HepG2 (cell line): Measurements from ENCODE around the gene SIVA1. TPM values are rescaled to one million over a fixed set of nuclear protein-coding genes. Genes with fewer than 3 reads are reported as not detected.

ENCODE experiments used
- ARID2 ChIP-seq: sonication (generic); formaldehyde crosslinking; IDR thresholded peaks from 2 replicates; pipeline ENCODE4 v1.8.1; 2022; ENCODE audit warnings: mild to moderate bottlenecking, missing genetic modification reagents, borderline replicate concordance
- ATF4 ChIP-seq, 2 experiments: fragments of 450-650 bp in 1 of 2; sonication (generic) in 1 of 2; formaldehyde crosslinking; IDR thresholded peaks; 2 replicates each; pipeline versions ENCODE4 v1.5.0 to v1.8.0; 2020 to 2022; ENCODE audit warnings: mild to moderate bottlenecking in 1 of 2, missing genetic modification reagents in 1 of 2
- EP300 ChIP-seq, 3 experiments: sonication (generic) in 1 of 3; formaldehyde crosslinking in 1 of 3; IDR thresholded peaks; 2 replicates each; pipeline versions ENCODE4 v1.5.1 to v1.6.1; 2011 to 2020; ENCODE audit warnings: low read depth in 2 of 3, low read length in 2 of 3, borderline replicate concordance in 1 of 3, improper control_type of control experiment in 1 of 3, mild to moderate bottlenecking in 1 of 3, missing genetic modification reagents in 1 of 3, moderate library complexity in 1 of 3
- GATAD1 ChIP-seq: IDR thresholded peaks from 2 replicates; pipeline ENCODE4 v1.6.1; 2016; ENCODE audit warnings: missing genetic modification reagents, missing compliant biosample characterization
- GTF2F1 ChIP-seq: fragments of 150-350 bp; IDR thresholded peaks from 2 replicates; pipeline ENCODE4 v1.6.1; 2014; ENCODE audit warnings: low read length
- HNRNPL ChIP-seq: fragments of 200-400 bp; formaldehyde crosslinking; IDR thresholded peaks from 2 replicates; pipeline ENCODE4 v1.6.1; 2017; ENCODE audit warnings: mild to moderate bottlenecking, low read depth, low read length
- HOXA5 ChIP-seq: sonication (generic); formaldehyde crosslinking; IDR thresholded peaks from 2 replicates; pipeline ENCODE4 v1.4.0; 2020; ENCODE audit warnings: missing genetic modification reagents
- REL ChIP-seq: sonication (generic); formaldehyde crosslinking; conservative IDR thresholded peaks from 2 replicates; pipeline ENCODE4 v1.8.0; 2022; ENCODE audit warnings: mild to moderate bottlenecking, missing genetic modification reagents, moderate library complexity
- TBP ChIP-seq: sonication (generic); formaldehyde crosslinking; IDR thresholded peaks from 2 replicates; pipeline ENCODE4 v1.5.0; 2020; ENCODE audit warnings: missing genetic modification reagents
- TGIF2 ChIP-seq: IDR thresholded peaks from 2 replicates; pipeline ENCODE4 v1.6.1; 2016; ENCODE audit warnings: control low read depth, missing compliant biosample characterization
- YEATS2 ChIP-seq: sonication (generic); formaldehyde crosslinking; IDR thresholded peaks from 2 replicates; pipeline ENCODE4 v1.4.0; 2020; ENCODE audit warnings: missing genetic modification reagents, borderline replicate concordance
- ZBTB38 ChIP-seq: sonication (generic); formaldehyde crosslinking; IDR thresholded peaks from 2 replicates; pipeline ENCODE4 v1.5.1; 2020; ENCODE audit warnings: mild to moderate bottlenecking, missing genetic modification reagents
- ZBTB40 ChIP-seq, 2 experiments: fragments of 450-650 bp in 1 of 2; sonication (generic) in 1 of 2; formaldehyde crosslinking in 1 of 2; IDR thresholded peaks; 2 replicates each; pipeline versions ENCODE4 v1.6.1 to v1.8.0; 2016 to 2022; ENCODE audit warnings: antibody characterized with exemption in 1 of 2, mild to moderate bottlenecking in 1 of 2, missing genetic modification reagents in 1 of 2
- ZNF225 ChIP-seq: sonication (generic); formaldehyde crosslinking; IDR thresholded peaks from 2 replicates; pipeline ENCODE4 v1.4.0; 2020; ENCODE audit warnings: mild to moderate bottlenecking, missing genetic modification reagents
- ZNF460 ChIP-seq: sonication (generic); formaldehyde crosslinking; IDR thresholded peaks from 2 replicates; pipeline ENCODE4 v1.5.1; 2020; ENCODE audit warnings: missing genetic modification reagents, mild to moderate bottlenecking, borderline replicate concordance
- ZNF552 ChIP-seq: sonication (generic); formaldehyde crosslinking; IDR thresholded peaks from 2 replicates; pipeline ENCODE4 v1.9.0; 2022; ENCODE audit warnings: missing genetic modification reagents, mild to moderate bottlenecking, borderline replicate concordance
- polyA plus RNA-seq, 8 experiments: library from polyadenylated mRNA; depleted of rRNA in 3 of 8; stranded (reverse) in 7 of 8; unstranded in 1 of 8; fragments of >200 nt; fragmentation: Illumina TruSeq in 4 of 8; extraction: Trizol in 4 of 8; gene quantifications; 2 replicates each; pipeline versions ENCODE4 v1.2.1 to v1.2.3, GENCODE V29; 2011 to 2016; ENCODE audit warnings: low read depth in 4 of 8, missing spikeins in 1 of 8, mixed read lengths in 1 of 8; ENCODE audit not compliant: insufficient read depth in 1 of 8
- total RNA-seq, 5 experiments: library from RNA; depleted of rRNA; stranded (reverse); fragments of >200 nt; fragmentation: Illumina TruSeq; extraction: Trizol; gene quantifications; 2 replicates each; pipeline ENCODE4 v1.2.3, GENCODE V29; 2016; ENCODE audit warnings: low read depth in 1 of 5
- TF ChIP-seq, protein P1 (sequence below): sonication (generic); formaldehyde crosslinking; IDR thresholded peaks from 2 replicates; pipeline ENCODE4 v1.4.0; 2020; ENCODE audit warnings: missing genetic modification reagents

Gene SIVA1
- total and polyA plus RNA-seq, 2 of the 13 experiments (the other 11 are each of a cell fraction or from before 2014, with no cell fraction given) = 123 to 186 TPM

- no peak for TF ChIP-seq ZBTB40 (IDR thresholded peaks at IDR 0.05)
- no peak for TF ChIP-seq ZBTB40 (CRISPR knock-in tag; IDR thresholded peaks at IDR 0.05)
- no peak for TF ChIP-seq YEATS2
- TF ChIP-seq GATAD1 (CRISPR knock-in tag) = 0 out of 2 replicates have a peak, but pooled peaks have one; percentile 18
- no peak for TF ChIP-seq REL (CRISPR knock-in tag)
- TF ChIP-seq TGIF2 (CRISPR knock-in tag) = peak; percentile 67; the same call in 1 of the 2 replicates
- TF ChIP-seq GTF2F1 = no peak
- no peak for TF ChIP-seq HNRNPL
- 0 out of 2 replicates have a peak, but pooled peaks have one; percentile 25 for TF ChIP-seq ZNF225
- TF ChIP-seq ARID2 (CRISPR knock-in tag) = no peak
- TF ChIP-seq, protein P1, sequence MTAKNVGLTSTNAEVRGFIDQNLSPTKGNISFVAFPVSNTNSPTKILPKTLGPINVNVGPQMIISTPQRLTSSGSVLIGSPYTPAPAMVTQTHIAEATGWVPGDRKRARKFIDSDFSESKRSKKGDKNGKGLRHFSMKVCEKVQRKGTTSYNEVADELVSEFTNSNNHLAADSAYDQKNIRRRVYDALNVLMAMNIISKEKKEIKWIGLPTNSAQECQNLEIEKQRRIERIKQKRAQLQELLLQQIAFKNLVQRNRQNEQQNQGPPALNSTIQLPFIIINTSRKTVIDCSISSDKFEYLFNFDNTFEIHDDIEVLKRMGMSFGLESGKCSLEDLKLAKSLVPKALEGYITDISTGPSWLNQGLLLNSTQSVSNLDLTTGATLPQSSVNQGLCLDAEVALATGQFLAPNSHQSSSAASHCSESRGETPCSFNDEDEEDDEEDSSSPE (CRISPR knock-in tag) = no peak
- TF ChIP-seq HOXA5 (CRISPR knock-in tag) = no peak
- no peak for TF ChIP-seq ZBTB38 (CRISPR knock-in tag)
- TF ChIP-seq ZNF460 (CRISPR knock-in tag) = no peak
- no peak for TF ChIP-seq ZNF552 (CRISPR knock-in tag)
- no peak for TF ChIP-seq ATF4 (CRISPR knock-in tag; IDR thresholded peaks at IDR 0.05)
- no peak for TF ChIP-seq EP300 (IDR thresholded peaks at IDR 0.05; ENCODE audit: low read depth in 2 of 2, low read length in 2 of 2)
- no peak for TF ChIP-seq EP300 (CRISPR knock-in tag; IDR thresholded peaks at IDR 0.05; ENCODE audit: borderline replicate concordance)
- no peak for TF ChIP-seq TBP
Measured at GRCh38 chr14:104795781-104796686, 43.1 kb downstream of the SIVA1 start (continued).
